Right atrium auricular region (tissue), 2 donors: Measurements from ENCODE around the gene SPINK2. TPM values are rescaled to one million over a fixed set of nuclear protein-coding genes. Genes with fewer than 3 reads are reported as not detected.

ENCODE experiments used
- DNase-seq: peaks from one replicate; pipeline ENCODE4 v3.0.0-alpha.2; 2019; ENCODE audit warnings: low spot score
- H3K27ac ChIP-seq, 2 donors: fragments of 200-600 bp; sonication (generic); 1 replicate in 1 of 2; 2 replicates in 1 of 2; pipeline ENCODE4 v1.5.1; 2016 to 2019
- H3K27me3 ChIP-seq, 2 donors: fragments of 200-600 bp; sonication (generic); one replicate each; pipeline versions ENCODE4 v1.5.1 to v1.6.0; 2017 to 2019
- H3K36me3 ChIP-seq: fragments of 200-600 bp; sonication (generic); one replicate; pipeline ENCODE4 v1.5.1; 2016
- H3K4me1 ChIP-seq, 2 donors: fragments of 200-600 bp; sonication (generic); one replicate each; pipeline versions ENCODE4 v1.5.1 to v1.6.0; 2017 to 2019
- H3K4me3 ChIP-seq, 2 donors: fragments of 200-600 bp; sonication (generic); 1 replicate in 1 of 2; 2 replicates in 1 of 2; pipeline ENCODE4 v1.5.1; 2017 to 2019; ENCODE audit warnings: mild to moderate bottlenecking in 1 of 2, moderate library complexity in 1 of 2
- H3K9me3 ChIP-seq, 2 donors: fragments of 200-600 bp; sonication (generic); one replicate each; pipeline ENCODE4 v1.5.1; 2019
- total RNA-seq, 2 donors: library from RNA; depleted of rRNA; stranded (reverse); fragments of >200 nt; gene quantifications; one replicate each; pipeline ENCODE4 v1.1.0, GENCODE V29; 2016
- TF ChIP-seq, protein P1 (sequence below), 2 donors: fragments of 200-600 bp; sonication (generic); IDR thresholded peaks; one replicate each; pipeline ENCODE4 v1.5.1; 2019; ENCODE audit warnings: antibody characterized with exemption in 2 of 2

SPINK2 gene
- total RNA-seq, 2 donors from 2014 or later, result 0.93 to 14.7 TPM

DNA sequence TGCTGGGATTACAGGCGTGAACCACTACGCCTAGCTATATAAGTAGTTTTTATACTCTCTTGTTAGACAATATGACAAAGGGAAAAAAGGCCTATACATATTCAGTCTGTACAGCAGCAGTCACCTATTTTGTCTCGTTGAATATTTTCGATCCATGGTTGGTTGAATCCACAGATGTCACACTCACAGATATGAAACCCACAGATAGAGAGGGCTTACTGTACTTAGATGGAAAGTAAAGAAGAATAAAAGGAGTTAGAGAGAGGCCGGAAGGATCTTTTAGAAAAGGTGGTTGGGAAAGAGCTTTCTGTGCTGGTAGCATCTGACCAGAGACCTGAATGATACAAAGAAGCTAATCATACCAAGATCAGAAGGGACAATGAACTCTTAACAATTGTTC, 38.3 kb upstream of the SPINK2 start:
- H3K4me1 ChIP-seq, result no peaks in the 10 kb centered on the region
- no peaks in the 10 kb centered on the region for H3K36me3 ChIP-seq
- TF ChIP-seq, protein P1, sequence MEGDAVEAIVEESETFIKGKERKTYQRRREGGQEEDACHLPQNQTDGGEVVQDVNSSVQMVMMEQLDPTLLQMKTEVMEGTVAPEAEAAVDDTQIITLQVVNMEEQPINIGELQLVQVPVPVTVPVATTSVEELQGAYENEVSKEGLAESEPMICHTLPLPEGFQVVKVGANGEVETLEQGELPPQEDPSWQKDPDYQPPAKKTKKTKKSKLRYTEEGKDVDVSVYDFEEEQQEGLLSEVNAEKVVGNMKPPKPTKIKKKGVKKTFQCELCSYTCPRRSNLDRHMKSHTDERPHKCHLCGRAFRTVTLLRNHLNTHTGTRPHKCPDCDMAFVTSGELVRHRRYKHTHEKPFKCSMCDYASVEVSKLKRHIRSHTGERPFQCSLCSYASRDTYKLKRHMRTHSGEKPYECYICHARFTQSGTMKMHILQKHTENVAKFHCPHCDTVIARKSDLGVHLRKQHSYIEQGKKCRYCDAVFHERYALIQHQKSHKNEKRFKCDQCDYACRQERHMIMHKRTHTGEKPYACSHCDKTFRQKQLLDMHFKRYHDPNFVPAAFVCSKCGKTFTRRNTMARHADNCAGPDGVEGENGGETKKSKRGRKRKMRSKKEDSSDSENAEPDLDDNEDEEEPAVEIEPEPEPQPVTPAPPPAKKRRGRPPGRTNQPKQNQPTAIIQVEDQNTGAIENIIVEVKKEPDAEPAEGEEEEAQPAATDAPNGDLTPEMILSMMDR (IDR thresholded peaks at IDR 0.05), result no peak
- H3K9me3 ChIP-seq, result no peaks in the 10 kb centered on the region
- DNase-seq, result no peak
- H3K4me3 ChIP-seq, result no peak overlapping the region
- no peak overlapping the region for H3K27ac ChIP-seq
- H3K27me3 ChIP-seq, result no peaks in the 10 kb centered on the region

DNA sequence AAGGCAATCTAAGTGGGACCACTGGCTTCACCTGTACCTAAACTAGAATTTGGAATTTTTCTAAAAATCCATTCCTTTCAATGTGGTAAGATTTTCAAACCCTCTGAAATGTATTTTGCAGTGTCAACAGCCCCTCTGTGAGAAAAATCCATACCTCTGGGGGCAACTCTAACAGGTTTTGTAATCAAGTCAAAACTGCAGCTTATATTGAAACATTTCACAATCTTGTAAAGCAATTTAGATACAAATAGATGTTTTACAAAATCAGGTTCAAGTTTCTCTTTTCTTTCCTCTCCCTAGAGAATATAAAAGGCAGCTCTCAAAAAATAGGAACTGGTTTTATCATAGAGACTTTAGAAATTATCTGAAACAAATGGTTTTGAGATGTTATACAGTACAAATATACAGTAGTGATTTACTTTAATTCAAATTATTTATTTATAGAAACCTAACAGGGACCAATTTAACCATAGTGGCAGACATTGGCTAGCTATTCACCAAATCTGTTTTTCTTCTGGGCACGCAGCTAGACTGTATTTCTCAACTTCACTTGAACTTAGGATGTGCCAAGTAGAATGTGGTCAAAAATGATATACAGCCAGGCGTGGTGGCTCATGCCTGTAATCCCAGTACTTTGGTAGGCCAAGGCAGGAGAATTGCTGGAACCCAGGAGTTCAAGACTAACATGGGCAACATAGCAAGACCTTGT, 36.3 kb upstream of the SPINK2 start:
- H3K4me3 ChIP-seq, result no peak overlapping the region
- no peaks in the 10 kb centered on the region for H3K4me1 ChIP-seq
- TF ChIP-seq, protein P1 (IDR thresholded peaks at IDR 0.05), result no peak
- no peak overlapping the region for H3K27ac ChIP-seq
- no peaks in the 10 kb centered on the region for H3K36me3 ChIP-seq
- no peaks in the 10 kb centered on the region for H3K9me3 ChIP-seq
- H3K27me3 ChIP-seq, result no peaks in the 10 kb centered on the region
- no peak for DNase-seq

- Histone ChIP-seq H3K27ac (no peak overlapping the region), H3K27me3 (no peaks in the 10 kb centered on the region), H3K4me1 (no peaks in the 10 kb centered on the region), H3K9me3 (no peaks in the 10 kb centered on the region), H3K4me3 (no peak overlapping the region), H3K36me3 (no peaks in the 10 kb centered on the region)
- TF ChIP-seq, protein P1 (IDR thresholded peaks at IDR 0.05), result no peak
- no peak for DNase-seq
These were observed 35.2 kb upstream of the SPINK2 start for GRCh38 chr4:56856656-56857055.

- TF ChIP-seq, protein P1 (IDR thresholded peaks at IDR 0.05), result no peak
- no peaks in the 10 kb centered on the region for H3K27me3 ChIP-seq
- H3K4me1 ChIP-seq, result no peaks in the 10 kb centered on the region
- H3K36me3 ChIP-seq, result no peaks in the 10 kb centered on the region
- H3K9me3 ChIP-seq, result no peaks in the 10 kb centered on the region
- no peak for DNase-seq
- no peak overlapping the region for H3K4me3 ChIP-seq
- H3K27ac ChIP-seq, result no peak overlapping the region
These were observed 29.4 kb upstream of the SPINK2 start for GRCh38 chr4:56850910-56851309.

GRCh38 chr4:56844802-56845580, 23.5 kb upstream of the SPINK2 start:
- no peak for DNase-seq
- no peaks in the 10 kb centered on the region for H3K36me3 ChIP-seq
- H3K27me3 ChIP-seq, result no peaks in the 10 kb centered on the region
- TF ChIP-seq, protein P1 (IDR thresholded peaks at IDR 0.05), result no peak
- no peak overlapping the region for H3K4me3 ChIP-seq
- no peaks in the 10 kb centered on the region for H3K4me1 ChIP-seq
- no peaks in the 10 kb centered on the region for H3K9me3 ChIP-seq
- no peak overlapping the region for H3K27ac ChIP-seq
